ENCODE measurements around the gene VAPB.

The VAPB gene

DNA sequence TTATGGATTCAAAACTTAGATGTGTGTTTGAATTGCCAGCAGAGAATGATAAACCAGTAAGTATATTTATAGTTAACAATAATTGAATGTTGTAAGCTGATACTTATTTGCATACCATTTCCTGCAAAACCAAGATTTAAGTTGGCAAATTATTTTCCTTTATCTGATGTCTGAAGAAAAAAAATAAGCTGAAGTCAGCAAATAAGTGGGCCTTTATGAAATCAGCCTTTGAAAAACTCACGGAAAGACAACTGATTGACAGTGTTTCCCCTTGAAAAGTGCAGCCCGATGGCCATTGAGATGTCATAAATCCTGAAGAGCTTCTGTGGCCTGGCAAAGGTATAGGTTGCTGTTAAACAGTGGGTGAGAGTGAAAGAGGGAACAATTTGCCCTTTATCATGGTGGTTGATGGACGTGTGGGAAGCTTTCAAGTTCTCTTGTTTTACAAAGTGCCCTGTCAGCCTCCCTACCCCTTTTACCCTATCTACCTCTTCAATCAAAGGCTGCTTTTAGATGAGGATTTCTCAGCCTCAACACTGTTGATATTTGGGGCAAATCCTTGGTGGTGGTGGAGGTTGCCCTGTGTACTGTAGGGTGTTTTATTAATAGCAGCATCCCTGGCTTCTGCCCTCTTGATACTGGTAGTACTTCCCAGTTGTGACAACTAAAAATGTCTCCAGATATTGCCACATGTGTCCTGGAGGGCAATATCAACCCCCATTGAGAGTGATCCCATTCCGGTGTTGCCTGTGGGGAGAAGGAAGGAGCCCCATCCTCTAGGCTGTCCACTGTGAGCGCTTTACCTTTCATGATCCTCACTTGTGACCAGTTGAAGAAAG lies 50.2 kb downstream of the VAPB start:
- no peak for DNase-seq

DNA sequence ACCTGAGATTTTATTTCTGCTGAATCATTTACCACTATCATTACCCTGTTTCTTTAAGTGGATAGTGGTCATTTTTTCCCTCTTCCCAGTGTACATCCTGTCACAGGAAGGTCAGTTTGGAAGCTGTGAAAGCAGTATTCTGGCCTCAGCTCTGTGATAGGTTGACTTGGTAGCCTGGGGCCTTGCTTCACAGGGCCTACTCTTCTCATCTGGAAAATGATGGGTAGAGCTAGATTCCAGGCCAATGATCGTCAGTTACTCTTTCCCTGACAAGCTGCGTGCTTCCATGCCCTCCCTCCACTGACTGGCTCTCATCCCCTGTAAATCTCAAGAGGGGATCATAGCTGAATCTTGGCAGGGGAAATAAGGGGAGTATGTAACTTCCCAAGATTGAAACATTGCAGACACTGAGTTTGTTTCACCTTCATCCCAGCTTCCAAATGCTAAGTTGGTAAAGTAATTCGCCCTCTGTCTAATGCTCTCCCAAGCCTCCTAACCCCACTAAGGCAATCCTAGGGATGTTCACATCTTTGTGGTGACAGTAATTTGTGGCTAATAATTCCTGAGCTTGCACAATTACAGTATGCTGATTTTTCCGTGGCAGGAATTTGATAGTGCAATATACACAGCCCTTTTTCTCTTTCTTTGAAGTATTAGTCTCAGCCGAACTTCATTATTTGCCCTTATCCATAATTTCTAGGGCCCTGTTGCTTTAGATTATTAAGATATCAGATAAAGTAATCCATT lies 51.2 kb downstream of the VAPB start:
- no peak for DNase-seq

DNA sequence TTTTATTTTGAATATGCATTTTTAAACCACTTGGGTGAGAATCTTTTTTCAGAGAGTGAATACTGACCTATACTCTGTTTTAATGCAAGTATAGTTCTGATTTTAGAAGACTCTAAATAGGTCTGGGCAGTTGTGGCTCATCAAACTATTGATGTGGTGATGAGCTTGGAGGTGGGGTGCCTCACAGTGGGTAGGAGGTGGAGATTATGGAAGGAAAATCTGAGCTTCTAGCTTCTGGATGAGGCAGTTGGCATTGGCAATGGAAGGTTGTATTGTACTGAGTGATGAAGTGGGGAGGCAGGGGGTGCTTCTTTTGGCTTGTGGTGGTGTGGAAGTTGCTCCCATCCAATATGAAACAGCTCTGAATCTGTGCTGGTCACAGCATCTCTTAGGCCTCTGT lies 52.7 kb downstream of the VAPB start:
- no peak for DNase-seq

DNA sequence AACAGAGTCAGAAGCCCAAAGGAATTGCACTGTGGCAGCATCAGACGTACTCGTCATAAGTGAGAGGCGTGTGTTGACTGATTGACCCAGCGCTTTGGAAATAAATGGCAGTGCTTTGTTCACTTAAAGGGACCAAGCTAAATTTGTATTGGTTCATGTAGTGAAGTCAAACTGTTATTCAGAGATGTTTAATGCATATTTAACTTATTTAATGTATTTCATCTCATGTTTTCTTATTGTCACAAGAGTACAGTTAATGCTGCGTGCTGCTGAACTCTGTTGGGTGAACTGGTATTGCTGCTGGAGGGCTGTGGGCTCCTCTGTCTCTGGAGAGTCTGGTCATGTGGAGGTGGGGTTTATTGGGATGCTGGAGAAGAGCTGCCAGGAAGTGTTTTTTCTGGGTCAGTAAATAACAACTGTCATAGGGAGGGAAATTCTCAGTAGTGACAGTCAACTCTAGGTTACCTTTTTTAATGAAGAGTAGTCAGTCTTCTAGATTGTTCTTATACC lies 55.8 kb downstream of the VAPB start:
- DNase-seq, result no peak

DNA sequence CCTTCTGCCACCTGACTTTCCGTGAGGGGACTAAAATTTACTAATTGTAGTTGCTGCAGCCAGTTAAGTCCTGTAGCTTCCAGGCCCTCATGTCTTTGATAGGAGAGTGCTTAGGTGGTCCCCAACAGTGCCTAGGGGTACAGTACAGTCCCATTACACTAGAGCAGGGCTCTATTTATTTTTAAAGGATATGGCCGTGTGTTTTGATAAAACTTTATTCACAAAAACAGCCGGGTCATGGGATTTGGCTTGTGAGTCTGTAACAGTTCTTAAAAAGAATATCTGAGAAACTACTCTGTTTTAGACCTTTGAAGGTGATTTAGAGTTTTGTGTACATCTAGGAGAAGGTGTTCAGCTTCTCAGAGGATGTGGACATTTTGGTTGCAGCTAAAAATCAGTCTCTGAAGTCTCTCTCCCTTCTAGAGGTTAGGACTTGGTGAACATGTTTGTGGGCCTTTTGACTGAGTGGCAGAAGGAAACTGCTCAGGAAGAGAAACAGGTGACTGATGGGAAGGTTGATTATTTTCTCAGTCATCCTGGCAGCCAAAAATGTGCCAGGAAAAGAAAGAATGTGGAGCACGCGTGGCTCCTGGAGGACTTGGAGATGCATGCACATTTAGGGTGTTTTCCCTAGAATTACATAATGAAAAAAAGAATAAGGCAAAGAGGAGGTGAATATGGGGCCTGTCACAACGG lies 57.4 kb downstream of the VAPB start:
- no peak for DNase-seq

DNA sequence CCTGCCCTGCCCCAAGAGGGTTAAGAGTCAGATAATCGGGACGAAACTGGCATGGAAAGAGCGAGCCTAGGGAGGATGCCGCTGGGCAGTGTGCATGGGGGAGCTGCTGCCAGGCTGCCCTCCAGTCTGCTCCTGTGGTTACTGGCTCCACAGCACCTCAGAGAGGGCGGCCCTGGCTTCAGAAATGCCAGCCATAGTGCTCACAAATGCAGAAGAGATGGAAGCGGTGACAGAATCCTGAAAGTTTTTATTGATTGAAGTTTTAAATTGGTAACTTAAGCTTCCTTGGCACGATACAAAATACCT lies 57.9 kb downstream of the VAPB start:
- DNase-seq, result no peak

- DNase-seq, result no peak
These were observed 58.7 kb downstream of the VAPB start for GRCh38 chr20:58447511-58448391.

DNA sequence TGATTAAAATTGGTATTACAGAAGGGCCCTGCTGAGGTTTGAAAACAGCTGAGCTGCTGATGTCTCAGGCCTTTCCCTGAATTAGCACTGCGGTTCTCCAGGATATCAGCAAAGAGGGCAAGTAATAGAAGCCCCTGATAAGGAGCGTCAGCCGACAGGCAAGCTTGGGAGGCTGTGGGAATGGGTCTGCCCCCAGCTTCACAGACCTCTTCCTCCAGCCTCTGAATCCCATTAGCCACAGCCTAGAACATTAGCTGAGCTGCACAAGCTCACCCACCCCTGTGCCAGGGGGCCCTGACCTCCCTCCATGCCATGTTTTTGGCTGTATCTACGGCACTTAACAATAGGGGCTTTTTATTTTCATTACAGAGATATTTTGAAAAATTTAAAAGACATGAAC lies 59.9 kb downstream of the VAPB start:
- no peak for DNase-seq

- no peak for DNase-seq
These were observed 60.7 kb downstream of the VAPB start for GRCh38 chr20:58449681-58450221.

DNA sequence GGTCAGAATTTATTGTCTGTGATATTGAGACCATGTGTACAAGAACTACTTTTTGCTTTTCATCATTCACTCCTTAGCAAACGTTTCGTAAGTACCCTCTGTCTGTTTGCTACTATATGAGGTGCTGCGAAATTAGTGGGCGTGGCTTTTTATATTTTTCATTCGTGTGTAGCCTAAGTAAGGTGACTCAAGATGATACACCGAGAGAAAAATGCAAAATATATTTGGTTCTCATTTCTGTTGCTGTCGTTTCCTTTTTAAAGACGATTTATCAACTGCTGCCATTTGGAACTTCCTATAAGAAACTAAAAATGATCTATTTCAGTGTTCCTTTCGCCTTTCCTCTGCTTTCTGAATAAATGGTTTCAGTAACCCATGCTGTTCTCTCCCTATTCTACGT lies 61.2 kb downstream of the VAPB start:
- no peak for DNase-seq

DNA sequence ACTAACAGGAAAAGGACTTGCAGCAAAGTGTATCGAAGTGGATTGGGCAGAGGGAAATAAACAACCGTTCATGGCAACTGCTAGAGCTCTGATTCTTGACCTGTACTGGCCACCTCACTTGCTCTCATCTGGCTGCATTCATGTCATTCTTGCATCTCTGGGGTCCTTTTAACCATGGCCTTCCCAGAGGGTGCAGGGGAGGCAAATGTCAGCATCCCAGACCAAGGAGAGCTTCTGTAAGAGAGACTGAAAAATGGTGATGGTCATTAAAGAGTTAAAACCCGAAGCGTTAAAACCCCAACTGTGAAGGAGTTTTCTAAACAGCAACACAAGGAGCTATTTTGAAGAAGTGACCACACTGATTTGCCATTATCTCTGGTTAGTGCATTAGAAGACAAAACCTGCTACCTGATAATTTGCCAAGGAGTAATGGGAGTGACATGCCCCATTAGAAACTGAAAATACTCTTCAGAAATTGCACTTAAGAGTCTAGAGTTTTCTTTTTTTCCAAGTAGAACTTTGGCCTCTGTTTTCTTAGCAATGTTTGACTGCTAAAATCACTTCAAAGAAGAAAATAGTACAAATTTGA lies 63.7 kb downstream of the VAPB start:
- DNase-seq, result no peak

- no peak for DNase-seq
These were observed 64.4 kb downstream of the VAPB start for GRCh38 chr20:58453391-58453790.

DNA sequence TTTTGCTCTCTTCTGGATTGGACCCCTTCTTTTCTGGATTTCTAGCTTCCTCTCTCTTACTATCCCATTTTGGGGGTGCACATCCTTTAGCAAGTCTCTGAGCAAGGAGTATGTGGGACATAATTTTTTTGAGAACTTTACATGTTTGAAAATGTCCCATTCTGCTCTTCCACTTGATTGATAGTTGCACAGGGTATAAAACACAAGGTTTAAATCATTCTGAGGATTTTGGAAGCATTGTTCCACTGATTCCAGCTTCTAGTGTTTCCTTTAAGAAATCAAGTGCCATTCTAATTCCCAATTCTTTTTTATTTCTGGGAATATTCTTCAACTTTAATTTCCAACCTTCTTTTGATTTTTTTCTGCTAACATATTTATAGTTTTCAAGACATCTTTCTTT lies 65.4 kb downstream of the VAPB start:
- no peak for DNase-seq

GRCh38 chr20:58457083-58457695 lies 68.2 kb downstream of the VAPB start:
- DNase-seq, result peak; percentile 20

GRCh38 chr20:58458342-58459057 lies 69.5 kb downstream of the VAPB start:
- no peak for DNase-seq

GRCh38 chr20:58459058-58459750 lies 70.2 kb downstream of the VAPB start:
- no peak for DNase-seq

DNA sequence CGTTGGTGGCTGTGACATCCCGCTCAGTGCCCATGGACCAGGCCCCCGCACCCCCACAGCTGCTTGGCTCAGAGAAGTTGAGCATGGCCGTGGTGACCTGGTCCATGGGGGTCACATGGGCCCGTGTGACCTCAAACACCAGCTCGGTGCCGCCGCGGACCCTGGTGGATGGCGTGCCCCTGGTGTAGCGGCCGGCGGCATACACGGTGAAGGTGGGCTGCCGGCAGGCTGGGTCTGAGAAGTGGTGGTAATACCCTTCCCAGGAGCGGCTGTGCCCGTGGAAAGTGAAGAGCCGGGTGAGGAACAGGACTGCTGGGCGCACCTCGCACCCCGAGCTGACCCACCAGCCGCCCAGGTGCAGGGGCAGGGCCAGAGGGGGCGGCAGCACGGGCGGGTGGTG lies 72.1 kb downstream of the VAPB start:
- no peak for DNase-seq

GRCh38 chr20:58461899-58462298 lies 72.9 kb downstream of the VAPB start:
- DNase-seq, result no peak

DNA sequence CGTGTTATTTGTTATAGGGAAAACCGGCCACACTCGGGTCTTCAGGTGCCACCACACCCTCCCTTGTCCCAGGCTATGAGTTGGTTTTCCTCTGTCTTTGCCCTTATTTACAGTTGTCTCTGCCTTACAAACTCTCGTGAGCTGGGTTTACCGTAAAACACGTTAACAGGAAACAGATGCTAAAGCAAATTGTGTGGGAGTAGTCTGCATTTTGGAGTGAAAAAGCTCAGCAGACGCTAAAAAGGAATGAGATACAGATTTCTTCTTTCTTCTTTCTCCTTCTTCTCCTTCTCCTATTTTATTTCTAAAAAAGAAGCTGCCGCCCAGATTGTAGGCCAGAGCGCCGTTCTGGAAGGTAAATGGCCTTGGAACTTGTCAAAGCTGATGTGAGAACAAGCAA lies 74.2 kb downstream of the VAPB start:
- no peak for DNase-seq

- DNase-seq, result no peak
These were observed 75.8 kb downstream of the VAPB start for GRCh38 chr20:58464838-58465237.

Measured in NCI-H187 treated with DMSO at 0.1 percent for 48 hours (cell line).